NB4 (cell line): ENCODE data around the gene BBOF1.

Source experiments
- MYC ChIP-seq: IDR thresholded peaks from 2 replicates; pipeline ENCODE4 v1.6.1; 2011; ENCODE audit warnings: low read depth, low read length
- POLR2A ChIP-seq: IDR thresholded peaks from 2 replicates; pipeline ENCODE4 v1.6.1; 2011; ENCODE audit warnings: mild to moderate bottlenecking; ENCODE audit not compliant: insufficient read length; ENCODE audit errors: extremely low read depth
- TF ChIP-seq, protein P1 (sequence below): IDR thresholded peaks from one replicate; pipeline ENCODE4 v1.5.1; 2012; ENCODE audit warnings: low read depth, low read length
- TF ChIP-seq, protein P2 (sequence below): IDR thresholded peaks from 2 replicates; pipeline ENCODE4 v1.6.1; 2011; ENCODE audit warnings: low read depth, low read length

DNA sequence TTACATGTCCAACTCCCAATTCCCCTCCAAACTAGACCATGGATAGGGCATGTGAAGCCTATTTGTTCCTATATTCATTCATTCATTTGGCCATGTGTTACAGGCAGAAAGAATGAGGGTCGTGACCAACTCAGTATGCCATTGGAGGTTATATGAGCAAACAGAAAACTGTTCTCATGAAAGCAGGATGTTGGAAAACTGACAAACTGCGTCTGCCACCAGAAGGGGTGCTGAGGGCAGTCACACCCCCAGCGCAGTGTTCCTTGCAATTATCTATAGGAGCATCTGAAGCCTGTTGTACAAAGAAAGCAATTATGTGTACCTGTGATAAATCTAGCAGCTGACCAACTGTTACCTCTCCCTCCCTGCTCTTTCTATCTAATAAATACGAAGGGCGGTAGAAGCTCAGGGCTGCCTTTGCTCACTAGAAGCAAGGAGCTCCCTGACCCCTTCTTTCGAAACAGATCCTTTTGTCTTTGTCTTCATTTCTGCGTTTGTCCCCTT, 21.2 kb upstream of the BBOF1 start:
- TF ChIP-seq POLR2A, result no peak
- TF ChIP-seq, protein P1, sequence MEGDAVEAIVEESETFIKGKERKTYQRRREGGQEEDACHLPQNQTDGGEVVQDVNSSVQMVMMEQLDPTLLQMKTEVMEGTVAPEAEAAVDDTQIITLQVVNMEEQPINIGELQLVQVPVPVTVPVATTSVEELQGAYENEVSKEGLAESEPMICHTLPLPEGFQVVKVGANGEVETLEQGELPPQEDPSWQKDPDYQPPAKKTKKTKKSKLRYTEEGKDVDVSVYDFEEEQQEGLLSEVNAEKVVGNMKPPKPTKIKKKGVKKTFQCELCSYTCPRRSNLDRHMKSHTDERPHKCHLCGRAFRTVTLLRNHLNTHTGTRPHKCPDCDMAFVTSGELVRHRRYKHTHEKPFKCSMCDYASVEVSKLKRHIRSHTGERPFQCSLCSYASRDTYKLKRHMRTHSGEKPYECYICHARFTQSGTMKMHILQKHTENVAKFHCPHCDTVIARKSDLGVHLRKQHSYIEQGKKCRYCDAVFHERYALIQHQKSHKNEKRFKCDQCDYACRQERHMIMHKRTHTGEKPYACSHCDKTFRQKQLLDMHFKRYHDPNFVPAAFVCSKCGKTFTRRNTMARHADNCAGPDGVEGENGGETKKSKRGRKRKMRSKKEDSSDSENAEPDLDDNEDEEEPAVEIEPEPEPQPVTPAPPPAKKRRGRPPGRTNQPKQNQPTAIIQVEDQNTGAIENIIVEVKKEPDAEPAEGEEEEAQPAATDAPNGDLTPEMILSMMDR, result no peak
- TF ChIP-seq, protein P2, sequence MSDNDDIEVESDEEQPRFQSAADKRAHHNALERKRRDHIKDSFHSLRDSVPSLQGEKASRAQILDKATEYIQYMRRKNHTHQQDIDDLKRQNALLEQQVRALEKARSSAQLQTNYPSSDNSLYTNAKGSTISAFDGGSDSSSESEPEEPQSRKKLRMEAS, result no peak
- TF ChIP-seq MYC, result no peak
